ENCODE results near the gene GALNT17. TPM values are rescaled to one million over a fixed set of nuclear protein-coding genes. Genes with fewer than 3 reads are reported as not detected.

The GALNT17 gene
- polyA plus RNA-seq, 1 experiment: not detected

DNA sequence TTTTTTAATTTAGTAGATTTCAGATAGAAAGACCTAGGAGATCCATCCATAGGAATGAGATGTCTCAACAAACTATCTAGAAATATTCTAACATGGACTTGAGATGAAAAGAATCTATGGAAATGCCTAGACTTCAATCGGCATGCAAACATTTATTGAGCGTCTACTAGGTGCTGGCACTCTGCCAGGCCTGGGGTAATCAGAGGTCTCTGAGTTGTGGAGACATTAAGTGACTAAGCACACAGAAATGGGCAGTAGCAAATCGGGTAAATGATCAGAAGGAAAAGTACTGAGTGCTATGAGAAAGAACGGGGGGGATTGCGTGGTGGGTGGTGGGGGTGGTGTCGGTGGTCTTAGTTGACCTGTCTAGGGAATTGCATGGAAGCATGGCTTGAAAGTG lies 466.6 kb downstream of the GALNT17 start:
- CTCF ChIA-PET: no interaction called here

DNA sequence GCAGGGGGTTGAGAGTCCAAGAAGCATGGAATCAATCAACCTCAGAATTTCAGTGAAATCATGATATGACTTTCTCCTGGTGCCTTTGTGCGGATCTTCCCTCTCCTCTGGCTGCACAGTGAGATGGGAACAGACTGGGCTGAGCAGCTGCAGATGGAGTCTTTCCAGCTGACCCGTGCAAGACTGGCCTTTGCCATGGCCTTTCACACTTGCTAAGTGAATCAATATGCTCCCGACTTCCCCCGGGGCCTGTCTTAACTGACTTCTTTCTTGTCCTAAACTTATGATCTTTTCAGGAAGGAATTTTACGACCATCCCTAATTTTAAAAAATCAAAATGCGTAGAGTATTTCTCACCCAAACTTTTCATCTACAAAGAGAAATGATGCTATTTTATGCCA lies 469.9 kb downstream of the GALNT17 start:
- no peaks in the 10 kb centered on the region for H3K27me3 ChIP-seq (ENCODE audit: control insufficient read depth, insufficient read depth, low read length)
- TF ChIP-seq, protein P1, sequence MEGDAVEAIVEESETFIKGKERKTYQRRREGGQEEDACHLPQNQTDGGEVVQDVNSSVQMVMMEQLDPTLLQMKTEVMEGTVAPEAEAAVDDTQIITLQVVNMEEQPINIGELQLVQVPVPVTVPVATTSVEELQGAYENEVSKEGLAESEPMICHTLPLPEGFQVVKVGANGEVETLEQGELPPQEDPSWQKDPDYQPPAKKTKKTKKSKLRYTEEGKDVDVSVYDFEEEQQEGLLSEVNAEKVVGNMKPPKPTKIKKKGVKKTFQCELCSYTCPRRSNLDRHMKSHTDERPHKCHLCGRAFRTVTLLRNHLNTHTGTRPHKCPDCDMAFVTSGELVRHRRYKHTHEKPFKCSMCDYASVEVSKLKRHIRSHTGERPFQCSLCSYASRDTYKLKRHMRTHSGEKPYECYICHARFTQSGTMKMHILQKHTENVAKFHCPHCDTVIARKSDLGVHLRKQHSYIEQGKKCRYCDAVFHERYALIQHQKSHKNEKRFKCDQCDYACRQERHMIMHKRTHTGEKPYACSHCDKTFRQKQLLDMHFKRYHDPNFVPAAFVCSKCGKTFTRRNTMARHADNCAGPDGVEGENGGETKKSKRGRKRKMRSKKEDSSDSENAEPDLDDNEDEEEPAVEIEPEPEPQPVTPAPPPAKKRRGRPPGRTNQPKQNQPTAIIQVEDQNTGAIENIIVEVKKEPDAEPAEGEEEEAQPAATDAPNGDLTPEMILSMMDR (IDR thresholded peaks at IDR 0.05; ENCODE audit: low read depth, low read length): no peak
- POLR2A ChIA-PET: no interaction called here
- H3K27ac ChIP-seq (ENCODE audit: low read depth, low read length): no peak overlapping the region
- CTCF ChIA-PET: no interaction called here
- no peak for DNase-seq (ENCODE audit: low read depth, low spot score)
- H3K4me3 ChIP-seq (ENCODE audit: low read depth, low read length): no peak overlapping the region
- H3K9me3 ChIP-seq (ENCODE audit: control insufficient read depth, insufficient read depth, low read length): peaks cover 13% of the 10 kb centered on the region

More for the DNA sequence above, 466.6 kb downstream of the GALNT17 start:
- no peak overlapping the region for H3K4me3 ChIP-seq (ENCODE audit: low read depth, low read length)
- TF ChIP-seq, protein P1 (IDR thresholded peaks at IDR 0.05; ENCODE audit: low read depth, low read length): no peak
- no peak for DNase-seq (ENCODE audit: low read depth, low spot score)
- no peaks in the 10 kb centered on the region for H3K27me3 ChIP-seq (ENCODE audit: control insufficient read depth, insufficient read depth, low read length)
- peaks cover 22% of the 10 kb centered on the region for H3K9me3 ChIP-seq (ENCODE audit: control insufficient read depth, insufficient read depth, low read length)
- no peak overlapping the region for H3K27ac ChIP-seq (ENCODE audit: low read depth, low read length)
- POLR2A ChIA-PET: no interaction called here

DNA sequence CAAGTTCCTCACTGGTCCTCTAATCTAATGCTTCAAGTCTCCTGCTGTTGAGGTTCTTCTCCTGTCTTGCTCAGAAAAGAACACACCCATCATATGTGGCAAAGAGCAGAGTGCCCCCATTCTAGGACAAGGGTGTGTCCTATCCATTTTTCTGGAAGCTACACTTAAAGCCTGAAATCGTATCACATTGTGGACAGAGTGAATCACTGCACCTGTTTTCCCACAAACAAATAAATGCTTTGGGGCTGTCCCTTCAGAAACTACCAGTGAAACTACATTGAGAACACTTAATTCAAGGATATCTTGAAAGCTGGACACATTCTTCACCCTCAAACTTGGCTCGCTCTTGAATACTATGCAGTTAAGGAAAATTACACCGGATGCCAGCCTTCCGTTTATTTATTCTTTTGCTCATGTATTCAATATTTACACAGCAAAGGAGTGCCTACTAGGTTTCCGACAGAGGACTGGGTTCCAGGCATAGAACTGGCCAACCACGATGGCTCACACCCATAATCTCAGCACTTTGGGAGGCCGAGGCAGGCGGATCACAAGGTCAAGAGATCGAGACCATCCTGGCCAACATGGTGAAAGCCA lies 473.0 kb downstream of the GALNT17 start:
- POLR2A ChIA-PET: no interaction called here
- TF ChIP-seq, protein P1 (IDR thresholded peaks at IDR 0.05; ENCODE audit: low read depth, low read length): no peak

DNA sequence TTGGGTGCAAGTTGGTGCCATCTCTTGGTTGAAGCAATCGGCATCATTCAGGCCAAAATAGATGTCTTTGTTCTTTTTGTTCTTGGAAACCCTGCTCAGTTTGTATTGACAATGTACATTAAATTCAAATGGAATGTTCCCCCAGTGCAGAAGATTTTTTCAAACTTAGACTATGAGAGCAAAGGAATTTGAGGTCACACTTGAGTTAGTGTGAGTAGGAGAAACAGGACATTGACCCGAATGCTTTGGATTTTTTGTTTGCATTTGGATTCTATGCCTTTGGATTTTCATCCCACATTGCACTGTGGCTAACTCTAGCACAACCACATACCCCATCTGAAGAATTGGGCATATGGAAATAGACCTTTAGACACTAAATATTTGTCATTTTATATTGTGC lies 480.0 kb downstream of the GALNT17 start:
- CTCF ChIA-PET: no interaction called here
- TF ChIP-seq, protein P1 (IDR thresholded peaks at IDR 0.05; ENCODE audit: low read depth, low read length): no peak
- Histone ChIP-seq H3K27ac (ENCODE audit: low read depth, low read length) (no peak overlapping the region), H3K4me3 (ENCODE audit: low read depth, low read length) (no peak overlapping the region), H3K9me3 (ENCODE audit: control insufficient read depth, insufficient read depth, low read length) (peaks cover 3% of the 10 kb centered on the region), H3K27me3 (ENCODE audit: control insufficient read depth, insufficient read depth, low read length) (no peaks in the 10 kb centered on the region)
- POLR2A ChIA-PET: no interaction called here
- DNase-seq (ENCODE audit: low read depth, low spot score): no peak

More for the DNA sequence above, 473.0 kb downstream of the GALNT17 start:
- no peak for DNase-seq (ENCODE audit: low read depth, low spot score)
- Histone ChIP-seq H3K4me3 (ENCODE audit: low read depth, low read length) (no peak overlapping the region), H3K27me3 (ENCODE audit: control insufficient read depth, insufficient read depth, low read length) (no peaks in the 10 kb centered on the region), H3K9me3 (ENCODE audit: control insufficient read depth, insufficient read depth, low read length) (peaks cover 4% of the 10 kb centered on the region; the same call in 1 of the 2 replicates), H3K27ac (ENCODE audit: low read depth, low read length) (no peak overlapping the region)
- CTCF ChIA-PET: no interaction called here

DNA sequence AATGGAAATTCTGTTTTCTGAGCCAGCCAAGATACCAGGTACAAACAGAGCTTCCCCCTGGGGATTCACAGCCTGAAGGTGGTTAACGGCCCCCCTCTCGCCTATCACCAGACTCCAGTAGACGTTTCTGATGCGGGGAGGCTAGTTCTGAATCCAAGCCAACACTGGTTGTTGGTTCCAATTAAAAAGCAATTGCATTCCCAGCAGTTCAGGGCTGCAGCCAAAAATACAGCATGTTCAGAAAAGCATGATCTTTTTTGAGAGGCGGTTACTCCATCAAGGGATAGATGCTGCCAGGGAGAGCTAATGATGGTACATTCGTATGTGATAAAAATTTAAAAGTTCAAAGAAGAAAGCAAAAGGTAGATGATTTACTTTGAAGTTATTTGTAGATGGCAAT lies 481.0 kb downstream of the GALNT17 start:
- H3K9me3 ChIP-seq (ENCODE audit: control insufficient read depth, insufficient read depth, low read length): peaks cover 7% of the 10 kb centered on the region
- DNase-seq (ENCODE audit: low read depth, low spot score): no peak
- ChIA-PET POLR2A (no interaction called here), CTCF (no interaction called here)
- H3K27ac ChIP-seq (ENCODE audit: low read depth, low read length): no peak overlapping the region
- no peak overlapping the region for H3K4me3 ChIP-seq (ENCODE audit: low read depth, low read length)
- TF ChIP-seq, protein P1 (IDR thresholded peaks at IDR 0.05; ENCODE audit: low read depth, low read length): no peak
- H3K27me3 ChIP-seq (ENCODE audit: control insufficient read depth, insufficient read depth, low read length): no peaks in the 10 kb centered on the region

Data from AG04450 (cell line).